CD1c-positive myeloid dendritic cell (primary cell): ENCODE data around the gene LMO4.
A peak's percentile ranks its signal among the peaks of the same experiment; 100 is the strongest.

ENCODE experiments used
- DNase-seq: peaks from one replicate; pipeline ENCODE4 v3.0.0-alpha.2; 2016; ENCODE audit errors: extremely low spot score

Gene LMO4

GRCh38 chr1:87328272-87329050 lies at the start of gene LMO4:
TSS of gene LMO4 (plus strand) at chr1:87328880. CDS start at chr1:87332016, 3,136 bp downstream.
- peak; percentile 96 for DNase-seq

GRCh38 chr1:87279536-87279875 lies 49.2 kb upstream of the LMO4 start:
- DNase-seq = no peak

- no peak for DNase-seq
Observed at GRCh38 chr1:87279966-87280535, 48.6 kb upstream of the LMO4 start.

- DNase-seq = no peak
Observed at GRCh38 chr1:87284456-87285240, 44.0 kb upstream of the LMO4 start.

- DNase-seq = no peak
Observed at GRCh38 chr1:87291107-87291506, 37.6 kb upstream of the LMO4 start.

- peak; percentile 79 for DNase-seq
Observed at GRCh38 chr1:87292684-87293493, 35.8 kb upstream of the LMO4 start.

- no peak for DNase-seq
Observed at GRCh38 chr1:87294633-87295032, 34.0 kb upstream of the LMO4 start.

GRCh38 chr1:87295445-87296110 lies 33.1 kb upstream of the LMO4 start:
- no peak for DNase-seq

GRCh38 chr1:87296206-87296605 lies 32.5 kb upstream of the LMO4 start:
- peak; percentile 60 for DNase-seq

GRCh38 chr1:87299661-87300060 lies 29.0 kb upstream of the LMO4 start:
- no peak for DNase-seq

GRCh38 chr1:87300628-87301027 lies 28.1 kb upstream of the LMO4 start:
- no peak for DNase-seq

- peak; percentile 38 for DNase-seq
Observed at GRCh38 chr1:87305151-87305550, 23.5 kb upstream of the LMO4 start.

GRCh38 chr1:87305762-87306161 lies 22.9 kb upstream of the LMO4 start:
- DNase-seq = no peak

GRCh38 chr1:87307306-87307705 lies 21.4 kb upstream of the LMO4 start:
- DNase-seq = no peak

- DNase-seq = no peak
Observed at GRCh38 chr1:87307931-87308330, 20.7 kb upstream of the LMO4 start.

GRCh38 chr1:87314091-87314490 lies 14.6 kb upstream of the LMO4 start:
- peak; percentile 72 for DNase-seq

- DNase-seq = no peak
Observed at GRCh38 chr1:87318056-87318650, 10.5 kb upstream of the LMO4 start.

- DNase-seq = no peak
Observed at GRCh38 chr1:87318806-87319205, 9.9 kb upstream of the LMO4 start.

- DNase-seq = peak; percentile 64
Observed at GRCh38 chr1:87325982-87326738, 2.5 kb upstream of the LMO4 start.
